Measurements from ENCODE around the gene GPSM1. TPM values are rescaled to one million over a fixed set of nuclear protein-coding genes. Genes with fewer than 3 reads are reported as not detected.
A peak's percentile ranks its signal among the peaks of the same experiment; 100 is the strongest.

Gene GPSM1
- total and polyA plus RNA-seq, 9 of the 15 experiments (the other 6 are each of a cell fraction or from before 2014, with no cell fraction given) = 0.04 to 14.2 (median 3.1) TPM

GRCh38 chr9:136363106-136363948 is 36.0 kb downstream of the GPSM1 start, which contains the start of gene DNLZ (continued):
- TF ChIP-seq CEBPG (CRISPR knock-in tag; IDR thresholded peaks at IDR 0.05) (no peak), CEBPG (tag; conservative IDR thresholded peaks at IDR 0.05 in 1 of 2, IDR thresholded peaks at IDR 0.05 in 1 of 2) (no peak), TAL1 (IDR thresholded peaks at IDR 0.05) (no peak), NBN (IDR thresholded peaks at IDR 0.05; ENCODE audit: low read depth) (no peak), SNIP1 (IDR thresholded peaks at IDR 0.05; ENCODE audit: low read depth) (no peak), TAF9B (IDR thresholded peaks at IDR 0.05; ENCODE audit: partially characterized antibody) (no peak), ZNF124 (CRISPR knock-in tag; IDR thresholded peaks at IDR 0.05) (0 out of 2 replicates have a peak, but pooled peaks have one; percentile 17), USF2 (CRISPR knock-in tag; IDR thresholded peaks at IDR 0.05) (peak; percentile 70), ZEB2 (IDR thresholded peaks at IDR 0.05) (no peak), MXI1 (IDR thresholded peaks at IDR 0.05; ENCODE audit: low read depth, low read length) (peak; percentile 58; the same call in 1 of the 2 replicates), MECOM (CRISPR knock-in tag; IDR thresholded peaks at IDR 0.05) (no peak), ZNF696 (CRISPR knock-in tag; conservative IDR thresholded peaks at IDR 0.05) (no peak), NCOA1 (IDR thresholded peaks at IDR 0.05; ENCODE audit: low read depth) (no peak), ZC3H11A (IDR thresholded peaks at IDR 0.05; ENCODE audit: low read depth, low read length) (no peak), ZNF197 (CRISPR knock-in tag; IDR thresholded peaks at IDR 0.05; ENCODE audit: low read depth) (0 out of 2 replicates have a peak, but pooled peaks have one; percentile 66), ZNF23 (CRISPR knock-in tag; IDR thresholded peaks at IDR 0.05) (no peak), PRMT5 (CRISPR knock-in tag; IDR thresholded peaks at IDR 0.05) (no peak), E2F4 (CRISPR knock-in tag; IDR thresholded peaks at IDR 0.05; ENCODE audit: low read depth) (peak; percentile 65; the same call in 1 of the 2 replicates), BCL6 (CRISPR knock-in tag; IDR thresholded peaks at IDR 0.05) (0 out of 2 replicates have a peak, but pooled peaks have one; percentile 18), FUS (optimal IDR thresholded peaks at IDR 0.05; ENCODE audit: low read depth, low read length) (peak; percentile 97), ZNF507 (tag; conservative IDR thresholded peaks at IDR 0.05) (no peak), PURB (CRISPR knock-in tag; IDR thresholded peaks at IDR 0.05; ENCODE audit: low read depth) (no peak), CBX1 (IDR thresholded peaks at IDR 0.05; ENCODE audit: low read depth) (peak; percentile 93), ZNF740 (CRISPR knock-in tag; IDR thresholded peaks at IDR 0.05) (no peak), ZNF740 (tag; IDR thresholded peaks at IDR 0.05) (no peak)
- TF ChIP-seq, protein P1, sequence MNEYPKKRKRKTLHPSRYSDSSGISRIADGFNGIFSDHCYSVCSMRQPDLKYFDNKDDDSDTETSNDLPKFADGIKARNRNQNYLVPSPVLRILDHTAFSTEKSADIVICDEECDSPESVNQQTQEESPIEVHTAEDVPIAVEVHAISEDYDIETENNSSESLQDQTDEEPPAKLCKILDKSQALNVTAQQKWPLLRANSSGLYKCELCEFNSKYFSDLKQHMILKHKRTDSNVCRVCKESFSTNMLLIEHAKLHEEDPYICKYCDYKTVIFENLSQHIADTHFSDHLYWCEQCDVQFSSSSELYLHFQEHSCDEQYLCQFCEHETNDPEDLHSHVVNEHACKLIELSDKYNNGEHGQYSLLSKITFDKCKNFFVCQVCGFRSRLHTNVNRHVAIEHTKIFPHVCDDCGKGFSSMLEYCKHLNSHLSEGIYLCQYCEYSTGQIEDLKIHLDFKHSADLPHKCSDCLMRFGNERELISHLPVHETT (CRISPR knock-in tag; conservative IDR thresholded peaks at IDR 0.05 in 1 of 2, IDR thresholded peaks at IDR 0.05 in 1 of 2) = peak in 1 of 2 experiments; percentile 93; a peak in 2 of 4 replicates

Measured in K562 (cell line).